HFF-Myc (cell line): Measurements from ENCODE around the gene TNS1.

Experiments
- DNase-seq: peaks from one replicate; pipeline ENCODE4 v3.0.0-alpha.2; 2011; ENCODE audit warnings: low read depth; ENCODE audit errors: extremely low read depth
- H3K4me3 ChIP-seq: replicated peaks from 2 replicates; pipeline ENCODE4 v1.5.1; 2011; ENCODE audit warnings: low read depth, mild to moderate bottlenecking, control low read depth, low read length
- TF ChIP-seq, protein P1 (sequence below): IDR thresholded peaks from 2 replicates; pipeline ENCODE4 v1.5.1; 2012; ENCODE audit warnings: mild to moderate bottlenecking, low read depth, low read length, control low read depth; ENCODE audit errors: missing control alignments

Gene TNS1

DNA sequence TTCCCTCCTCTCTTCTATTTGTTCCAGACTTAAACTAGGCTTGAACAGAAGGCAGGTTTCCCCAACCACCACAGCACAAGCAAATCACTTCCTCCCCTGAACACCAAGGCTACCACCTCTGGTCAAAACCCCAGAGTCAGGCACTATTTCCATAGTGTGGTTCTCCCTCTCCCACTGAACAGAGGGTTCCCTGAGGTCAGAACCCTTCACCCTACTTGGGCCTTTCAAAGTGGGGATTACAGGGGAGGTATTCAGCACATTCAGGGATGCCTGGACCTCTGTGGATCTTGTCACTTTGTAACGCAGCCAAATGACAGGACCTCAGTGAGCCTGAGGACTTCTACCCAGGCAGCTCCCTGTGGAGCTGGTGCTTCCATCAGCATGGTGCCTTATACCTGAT lies 88.7 kb downstream of the TNS1 start:
- no peak overlapping the region for H3K4me3 ChIP-seq
- no peak for DNase-seq
- TF ChIP-seq, protein P1, sequence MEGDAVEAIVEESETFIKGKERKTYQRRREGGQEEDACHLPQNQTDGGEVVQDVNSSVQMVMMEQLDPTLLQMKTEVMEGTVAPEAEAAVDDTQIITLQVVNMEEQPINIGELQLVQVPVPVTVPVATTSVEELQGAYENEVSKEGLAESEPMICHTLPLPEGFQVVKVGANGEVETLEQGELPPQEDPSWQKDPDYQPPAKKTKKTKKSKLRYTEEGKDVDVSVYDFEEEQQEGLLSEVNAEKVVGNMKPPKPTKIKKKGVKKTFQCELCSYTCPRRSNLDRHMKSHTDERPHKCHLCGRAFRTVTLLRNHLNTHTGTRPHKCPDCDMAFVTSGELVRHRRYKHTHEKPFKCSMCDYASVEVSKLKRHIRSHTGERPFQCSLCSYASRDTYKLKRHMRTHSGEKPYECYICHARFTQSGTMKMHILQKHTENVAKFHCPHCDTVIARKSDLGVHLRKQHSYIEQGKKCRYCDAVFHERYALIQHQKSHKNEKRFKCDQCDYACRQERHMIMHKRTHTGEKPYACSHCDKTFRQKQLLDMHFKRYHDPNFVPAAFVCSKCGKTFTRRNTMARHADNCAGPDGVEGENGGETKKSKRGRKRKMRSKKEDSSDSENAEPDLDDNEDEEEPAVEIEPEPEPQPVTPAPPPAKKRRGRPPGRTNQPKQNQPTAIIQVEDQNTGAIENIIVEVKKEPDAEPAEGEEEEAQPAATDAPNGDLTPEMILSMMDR, result no peak

DNA sequence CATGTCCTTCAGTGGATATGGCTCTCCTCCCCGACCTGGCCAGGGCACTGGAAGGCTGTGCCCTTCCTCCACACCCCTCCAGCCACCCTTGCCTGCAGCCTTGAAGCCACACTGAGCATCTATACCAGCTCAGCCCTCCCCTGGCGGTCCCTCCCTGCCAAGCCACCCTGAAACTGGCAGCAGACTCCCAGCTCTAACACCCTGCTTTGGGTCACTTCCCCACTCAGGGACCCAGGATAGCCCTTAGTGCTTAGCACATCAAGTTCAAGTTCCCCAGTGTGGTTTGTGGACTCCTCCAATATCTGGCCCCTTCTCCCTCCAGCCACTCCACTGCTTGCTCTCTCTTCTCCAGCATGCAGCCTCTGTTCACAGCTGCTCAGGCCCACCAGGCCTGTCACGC lies 89.4 kb downstream of the TNS1 start:
- DNase-seq, result no peak
- H3K4me3 ChIP-seq, result no peak overlapping the region
- TF ChIP-seq, protein P1, result no peak

DNA sequence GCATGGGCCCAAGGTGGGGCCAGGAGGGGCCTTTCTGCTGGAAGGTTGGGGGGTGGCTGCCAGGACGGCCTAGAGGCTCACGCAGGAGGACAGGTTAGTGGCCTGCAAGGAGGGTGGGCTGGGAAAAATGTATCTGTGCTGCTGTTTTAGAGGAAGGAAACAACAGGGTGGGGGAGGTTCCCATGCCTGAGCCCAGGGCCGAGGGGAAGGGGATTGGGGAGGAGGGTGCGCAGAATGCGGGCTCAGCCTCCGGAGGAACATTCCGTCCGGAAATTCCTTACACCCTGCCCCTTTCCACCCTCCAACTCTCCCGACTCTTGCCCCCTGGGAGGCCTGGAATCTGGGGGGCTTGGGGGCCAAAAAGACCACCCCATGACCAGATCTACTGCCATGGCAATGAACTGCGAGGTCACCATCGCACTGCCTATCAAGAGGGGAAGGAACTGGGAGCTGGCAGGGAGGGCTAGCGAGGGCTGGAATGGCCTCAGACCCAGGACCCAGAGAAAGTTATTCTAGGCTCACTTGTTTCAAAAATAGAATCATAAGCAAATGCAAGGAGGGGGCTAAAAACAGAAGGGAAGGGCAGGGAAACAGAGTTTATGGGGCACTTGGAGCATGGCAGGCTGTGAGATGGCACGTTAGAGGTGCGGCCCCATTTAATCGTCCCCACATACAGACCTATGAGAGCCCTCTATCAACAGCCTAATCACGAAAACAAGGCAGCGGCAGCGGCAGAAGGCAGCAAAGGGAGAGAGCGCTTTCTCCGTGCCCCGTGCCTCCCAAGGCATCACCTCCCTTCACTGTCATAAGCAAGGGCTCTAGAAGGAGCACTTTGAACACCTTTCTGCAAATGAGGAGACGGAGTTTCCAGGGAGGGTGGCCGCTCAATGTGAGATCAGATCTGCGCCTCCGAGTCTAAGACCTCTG lies 90.4 kb downstream of the TNS1 start:
- TF ChIP-seq, protein P1, result no peak
- DNase-seq, result no peak
- no peak overlapping the region for H3K4me3 ChIP-seq

DNA sequence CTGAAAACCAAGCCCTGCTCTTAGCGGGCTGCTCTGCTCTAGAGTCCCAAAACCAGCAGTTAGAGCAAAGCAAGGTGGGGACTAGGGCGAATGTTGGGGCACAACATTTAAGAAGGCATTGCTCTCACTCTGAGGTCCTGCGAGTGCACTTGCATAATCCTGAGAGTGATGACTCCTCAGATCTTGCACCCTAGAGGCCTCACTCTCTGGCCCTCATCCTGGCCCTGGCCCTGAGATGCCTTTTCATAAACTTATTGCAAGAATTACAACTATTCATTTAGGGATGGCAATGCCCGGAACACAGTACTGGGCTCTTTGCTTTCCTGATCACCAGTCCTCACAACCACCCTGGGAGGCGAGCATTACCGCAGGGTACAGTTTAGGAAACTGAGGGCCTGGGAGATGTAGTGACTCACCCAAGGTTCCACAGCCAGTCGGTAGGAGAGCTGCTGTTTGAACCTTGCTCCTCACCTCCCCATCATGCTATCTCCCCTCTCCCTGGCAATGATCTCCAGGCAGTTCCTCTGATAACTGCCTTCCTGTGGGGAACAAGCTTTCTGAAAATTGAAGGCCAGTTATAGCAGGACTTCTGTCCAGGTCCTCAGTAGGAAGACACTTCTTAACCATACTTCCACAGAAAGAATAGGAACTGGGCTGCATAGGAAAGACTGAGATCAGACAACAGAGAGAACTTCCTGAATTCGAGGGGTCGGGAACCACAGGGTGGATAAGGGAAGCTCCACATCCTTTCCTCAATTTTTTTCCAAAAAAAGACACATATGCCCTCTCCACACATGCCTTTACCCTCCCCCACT lies 91.3 kb downstream of the TNS1 start:
- no peak overlapping the region for H3K4me3 ChIP-seq
- no peak for DNase-seq
- TF ChIP-seq, protein P1, result no peak

DNA sequence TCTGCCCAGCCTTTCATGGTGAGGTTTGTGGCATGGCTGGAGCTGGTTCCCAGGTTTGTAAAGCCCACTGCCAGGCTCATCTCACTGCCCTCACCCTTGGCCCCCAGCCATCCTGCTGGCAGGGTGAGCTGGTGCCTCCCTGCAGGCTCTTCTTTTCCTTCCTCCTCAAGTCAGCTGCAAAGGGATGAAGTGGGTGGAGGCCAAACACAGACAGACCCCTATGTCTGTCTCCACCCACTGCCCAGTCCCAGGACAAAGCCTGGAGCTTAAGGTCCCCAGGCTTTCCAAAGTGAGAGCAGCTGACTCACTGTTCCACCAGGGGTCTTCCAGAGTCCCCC lies 92.0 kb downstream of the TNS1 start:
- TF ChIP-seq, protein P1, result no peak
- H3K4me3 ChIP-seq, result no peak overlapping the region
- DNase-seq, result no peak

DNA sequence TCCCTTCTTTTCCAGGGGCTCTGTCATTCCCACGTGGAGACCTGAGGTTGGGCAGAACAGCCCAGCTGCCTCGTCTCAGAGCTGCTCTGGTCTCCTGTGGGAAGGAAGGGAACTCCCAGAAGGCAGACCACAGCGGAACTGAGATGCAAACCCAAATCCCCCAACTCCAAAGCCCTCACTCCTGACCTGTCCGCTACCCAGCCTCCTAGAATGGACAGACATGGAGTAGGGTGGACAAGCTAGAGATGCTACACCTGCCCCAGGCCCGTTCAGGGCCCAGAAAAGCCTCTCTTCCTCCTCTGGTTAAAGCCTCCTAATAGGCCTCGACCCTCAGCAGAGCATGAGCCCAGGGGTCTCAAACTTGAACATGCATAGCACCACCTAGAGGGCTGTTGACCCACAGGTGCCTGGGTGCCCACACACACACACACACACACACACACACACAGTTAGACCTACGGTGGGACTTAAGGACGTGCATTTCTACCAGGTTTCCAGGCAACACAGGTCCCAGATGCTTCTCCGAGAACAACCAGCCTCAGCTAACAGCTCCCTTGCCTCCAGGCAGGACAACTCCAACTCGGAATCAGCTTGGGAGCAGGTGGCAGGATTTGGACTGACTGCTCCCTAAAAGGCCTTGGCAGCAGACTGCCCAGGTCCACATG lies 93.5 kb downstream of the TNS1 start:
- no peak overlapping the region for H3K4me3 ChIP-seq
- TF ChIP-seq, protein P1, result no peak
- no peak for DNase-seq
